Raji (cell line): Measurements from ENCODE around the gene SPIRE2.

Source experiments
- POLR2A ChIP-seq: IDR thresholded peaks from 2 replicates; pipeline ENCODE4 v1.6.1; 2011; ENCODE audit warnings: low read depth, low read length, control low read depth; ENCODE audit not compliant: insufficient read depth

SPIRE2 gene

GRCh38 chr16:89831810-89832328 is 3.6 kb downstream of the SPIRE2 start:
- no peak for TF ChIP-seq POLR2A

GRCh38 chr16:89837014-89837546 is 8.8 kb downstream of the SPIRE2 start:
- no peak for TF ChIP-seq POLR2A

DNA sequence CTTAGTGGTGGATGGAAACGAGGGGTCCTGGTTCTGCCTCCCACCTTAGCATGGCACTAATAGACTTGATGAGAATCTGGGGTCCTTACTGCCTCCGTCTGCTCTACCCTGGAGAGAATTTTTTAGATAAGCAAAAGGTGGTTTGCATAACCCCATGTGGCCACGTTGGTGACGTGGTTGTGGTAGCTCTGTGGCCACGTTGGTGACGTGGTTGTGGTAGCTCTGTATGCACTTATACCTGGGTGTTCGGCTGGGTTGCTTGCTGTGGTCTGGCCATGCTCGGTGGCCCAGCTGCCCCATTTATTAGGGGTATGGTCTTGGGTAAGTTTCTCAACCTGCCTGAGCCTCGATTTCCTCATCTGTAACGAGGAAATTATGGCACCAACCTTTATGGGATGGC is 13.0 kb downstream of the SPIRE2 start:
- no peak for TF ChIP-seq POLR2A

GRCh38 chr16:89842471-89843408 is 14.5 kb downstream of the SPIRE2 start:
- no peak for TF ChIP-seq POLR2A

GRCh38 chr16:89843409-89844350 is 15.4 kb downstream of the SPIRE2 start:
- TF ChIP-seq POLR2A, result no peak

DNA sequence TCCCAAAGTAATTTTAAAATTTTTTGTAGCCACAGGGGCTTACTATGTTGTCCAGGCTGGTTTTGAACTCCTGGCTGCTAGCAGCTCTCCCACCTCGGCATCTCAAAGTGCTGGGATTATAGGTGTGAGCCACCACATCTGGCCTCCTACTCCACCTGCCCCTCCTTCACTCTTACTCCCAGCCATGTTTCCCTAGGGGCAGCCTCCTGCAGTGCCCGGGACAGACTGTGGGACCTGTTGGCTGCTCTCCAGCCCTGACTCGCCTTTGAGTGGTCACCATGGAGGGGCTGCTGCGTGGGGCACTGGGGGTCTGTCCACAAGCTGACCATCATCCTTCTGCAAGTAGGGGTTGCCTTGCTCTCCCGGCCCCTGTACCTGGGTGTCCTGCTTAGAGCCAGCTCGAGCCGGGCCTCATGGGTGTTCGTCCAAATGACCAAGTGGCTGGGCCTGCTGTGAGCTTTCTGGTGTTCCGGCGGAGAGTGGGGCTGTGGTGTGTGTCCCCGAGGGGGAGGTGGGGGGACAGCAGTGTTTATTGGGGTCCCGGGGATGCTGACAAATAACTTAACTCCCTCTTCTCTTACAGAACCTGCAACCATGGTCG is 16.6 kb downstream of the SPIRE2 start:
- no peak for TF ChIP-seq POLR2A

DNA sequence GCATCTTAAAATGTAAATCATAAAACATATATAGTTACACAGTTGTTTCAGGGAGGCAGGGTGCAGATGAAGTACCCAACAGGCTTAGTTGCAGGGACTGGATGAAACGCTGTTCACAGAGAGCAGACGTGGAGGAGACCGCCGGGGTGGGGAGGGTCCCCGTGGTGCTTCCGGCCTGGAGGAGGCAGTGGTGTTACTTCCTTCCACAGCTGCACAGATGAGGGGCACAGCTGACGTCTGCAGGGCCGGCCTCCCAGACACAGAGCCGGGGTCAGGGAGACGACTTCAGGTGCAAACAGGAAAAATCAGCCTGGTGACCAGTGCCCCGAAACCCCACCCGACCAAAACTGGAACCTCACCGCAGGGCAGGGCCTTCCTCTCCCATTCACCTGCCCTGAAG is 17.1 kb downstream of the SPIRE2 start:
- TF ChIP-seq POLR2A, result no peak

GRCh38 chr16:89847051-89847939 is 19.0 kb downstream of the SPIRE2 start:
- no peak for TF ChIP-seq POLR2A

DNA sequence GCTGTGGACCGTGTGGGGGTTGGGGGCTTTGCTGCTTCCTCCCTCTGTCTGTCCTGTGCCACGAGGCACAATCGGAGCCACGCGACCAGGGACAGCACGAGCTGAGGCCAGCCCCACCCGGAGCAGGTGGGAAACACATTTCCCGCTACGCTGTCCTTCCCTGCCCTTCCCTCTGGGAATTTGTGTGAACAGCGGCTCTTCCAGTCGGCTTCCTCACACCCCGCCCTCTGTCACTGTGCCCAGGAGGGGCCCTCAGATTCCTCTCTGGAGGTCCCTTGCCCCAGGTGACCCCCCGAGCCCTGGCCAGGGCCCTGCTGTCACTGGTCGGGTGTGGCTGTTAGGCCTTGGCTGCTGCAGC is 19.6 kb downstream of the SPIRE2 start:
- no peak for TF ChIP-seq POLR2A

- no peak for TF ChIP-seq POLR2A
These were observed 20.7 kb downstream of the SPIRE2 start for GRCh38 chr16:89848974-89849373.

DNA sequence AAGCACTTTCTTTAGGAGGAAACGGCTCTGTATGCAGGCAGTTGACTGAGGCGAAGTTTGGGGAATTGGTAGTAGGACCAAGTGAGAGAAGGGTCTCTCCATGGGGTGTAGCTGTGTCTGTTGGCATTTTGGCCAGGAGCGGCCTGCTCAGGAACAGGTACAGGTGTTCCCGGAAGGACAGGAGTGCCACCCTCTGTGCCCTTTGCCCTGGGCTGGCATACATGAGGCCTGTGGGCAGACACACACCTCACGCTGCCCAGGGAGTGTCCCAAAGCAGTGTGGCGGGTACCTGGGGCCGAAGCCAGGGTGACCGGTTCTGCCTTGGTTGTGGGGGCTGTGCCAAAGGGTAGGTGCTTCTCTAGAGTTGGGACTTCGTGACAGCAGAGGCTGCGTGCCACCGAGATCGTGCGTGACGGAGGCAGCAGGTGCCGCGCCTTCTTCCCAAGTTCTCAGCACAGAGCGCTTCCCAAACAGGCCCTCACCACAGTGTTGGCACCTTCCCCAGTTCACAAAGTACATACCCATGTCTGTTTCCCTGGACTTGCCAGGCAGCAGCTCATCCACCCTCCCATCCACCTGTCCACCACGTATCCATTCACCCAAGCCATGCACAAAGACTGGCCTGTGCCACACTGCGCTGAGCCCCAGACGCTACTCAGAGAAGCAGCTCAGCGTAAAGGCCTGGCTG is 25.2 kb downstream of the SPIRE2 start:
- no peak for TF ChIP-seq POLR2A

DNA sequence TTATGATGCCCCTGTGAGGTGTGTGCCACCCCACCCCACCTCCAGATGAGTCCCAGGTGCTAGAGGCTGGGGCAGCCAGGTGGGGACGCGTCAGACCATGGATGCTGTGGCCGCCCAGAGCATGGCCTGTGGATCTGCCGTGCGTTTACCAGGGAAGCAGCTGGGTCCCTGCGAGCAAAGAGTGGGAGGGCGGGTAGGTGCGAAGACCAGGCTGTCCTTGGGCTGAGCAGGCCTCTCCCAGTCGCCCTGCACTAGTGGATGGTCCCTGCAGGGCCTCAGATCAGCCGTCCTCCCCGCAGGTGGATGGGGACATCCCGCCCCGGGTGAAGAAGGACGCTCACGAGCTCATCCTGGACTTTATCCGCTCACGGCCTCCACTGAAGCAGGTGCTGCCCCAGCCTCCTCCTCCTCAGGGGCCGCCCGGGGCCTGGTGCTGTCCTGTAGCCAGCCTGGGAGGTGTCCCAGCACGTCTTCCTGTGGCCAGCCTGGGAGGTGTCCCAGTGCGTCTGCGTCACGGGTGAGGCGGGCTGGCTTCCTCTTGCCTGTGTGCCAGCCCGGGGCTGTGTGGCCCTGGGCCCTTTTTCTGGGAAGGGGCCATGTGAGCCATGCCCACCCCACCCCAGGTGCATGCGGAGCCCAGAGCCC is 27.1 kb downstream of the SPIRE2 start:
- TF ChIP-seq POLR2A, result no peak

GRCh38 chr16:89855986-89856385 is 27.7 kb downstream of the SPIRE2 start:
- TF ChIP-seq POLR2A, result no peak
